PFSK-1 (cell line): ENCODE measurements around the gene ADTRP.

Experiments
- FOXP2 ChIP-seq: optimal IDR thresholded peaks from 2 replicates; pipeline ENCODE3; 2011; ENCODE audit warnings: borderline replicate concordance, control low read depth, inconsistent platforms; ENCODE audit not compliant: insufficient read depth; ENCODE audit errors: extremely low read length, extremely low read depth
- POLR2AphosphoS5 ChIP-seq: IDR thresholded peaks from 2 replicates; pipeline ENCODE4 v1.6.1; 2012; ENCODE audit warnings: low read depth, mild to moderate bottlenecking, control low read depth, low read length, moderate library complexity
- REST ChIP-seq, 2 experiments: IDR thresholded peaks; 2 replicates each; pipeline versions ENCODE4 v1.6.1 to v1.8.0; 2011 to 2012; ENCODE audit warnings: low read depth in 2 of 2, low read length in 2 of 2, control low read depth in 1 of 2, inconsistent platforms in 1 of 2, mild to moderate bottlenecking in 1 of 2, moderate library complexity in 1 of 2; ENCODE audit not compliant: insufficient read depth in 1 of 2
- SIN3A ChIP-seq: IDR thresholded peaks from 2 replicates; pipeline ENCODE4 v1.6.1; 2012; ENCODE audit warnings: mild to moderate bottlenecking, low read length, moderate library complexity, borderline replicate concordance; ENCODE audit not compliant: insufficient read depth
- TAF1 ChIP-seq: IDR thresholded peaks from 2 replicates; pipeline ENCODE4 v1.6.1; 2012; ENCODE audit warnings: low read length, control low read depth, borderline replicate concordance; ENCODE audit not compliant: insufficient read depth

The ADTRP gene

GRCh38 chr6:11681770-11682169, 96.8 kb downstream of the ADTRP start:
- TF ChIP-seq POLR2AphosphoS5 (no peak), REST (IDR thresholded peaks at IDR 0.05; ENCODE audit: insufficient read depth in 1 of 2, low read depth in 2 of 2, low read length in 2 of 2) (no peak), TAF1 (no peak), SIN3A (no peak), FOXP2 (no peak)

- TF ChIP-seq FOXP2 (no peak), TAF1 (no peak), SIN3A (no peak), REST (IDR thresholded peaks at IDR 0.05; ENCODE audit: insufficient read depth in 1 of 2, low read depth in 2 of 2, low read length in 2 of 2) (no peak), POLR2AphosphoS5 (no peak)
Observed at GRCh38 chr6:11681357-11681756, 97.2 kb downstream of the ADTRP start.

GRCh38 chr6:11679099-11679498, 99.5 kb downstream of the ADTRP start:
- TF ChIP-seq POLR2AphosphoS5: no peak
- TF ChIP-seq REST (IDR thresholded peaks at IDR 0.05; ENCODE audit: insufficient read depth in 1 of 2, low read depth in 2 of 2, low read length in 2 of 2): no peak
- TF ChIP-seq FOXP2: no peak
- TF ChIP-seq TAF1: no peak
- no peak for TF ChIP-seq SIN3A

- TF ChIP-seq POLR2AphosphoS5 (no peak), TAF1 (no peak), REST (IDR thresholded peaks at IDR 0.05; ENCODE audit: insufficient read depth in 1 of 2, low read depth in 2 of 2, low read length in 2 of 2) (no peak), FOXP2 (no peak), SIN3A (no peak)
Observed at GRCh38 chr6:11675601-11676000, 103.0 kb downstream of the ADTRP start.

- TF ChIP-seq POLR2AphosphoS5: no peak
- no peak for TF ChIP-seq FOXP2
- no peak for TF ChIP-seq REST (IDR thresholded peaks at IDR 0.05; ENCODE audit: insufficient read depth in 1 of 2, low read depth in 2 of 2, low read length in 2 of 2)
- no peak for TF ChIP-seq TAF1
- no peak for TF ChIP-seq SIN3A
Observed at GRCh38 chr6:11672669-11673068, 105.9 kb downstream of the ADTRP start.
